ENCODE data around the gene CAPNS2.

DNA sequence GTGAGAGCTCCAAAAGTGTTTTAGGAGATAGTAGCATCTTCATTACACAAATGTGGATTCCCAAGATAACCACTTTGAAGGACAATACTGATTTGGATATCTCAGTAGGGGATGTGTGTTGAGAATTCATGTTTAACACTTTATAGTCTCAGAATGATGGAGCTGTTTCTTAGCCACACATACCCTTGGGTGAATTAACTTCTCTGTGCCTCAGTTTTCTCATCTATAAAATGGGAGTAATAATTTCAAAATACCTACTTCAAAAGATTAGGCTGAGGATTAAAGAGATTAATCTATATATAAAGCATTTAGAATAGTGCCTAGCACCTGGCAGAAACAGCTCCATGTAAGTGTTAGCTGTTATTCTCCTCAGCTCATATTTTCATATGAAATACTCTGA lies 38.6 kb upstream of the CAPNS2 start:
- no peak for TF ChIP-seq GATA2 (IDR thresholded peaks at IDR 0.05; ENCODE audit: low read depth, low read length)
- no peak for TF ChIP-seq GATA3 (IDR thresholded peaks at IDR 0.05; ENCODE audit: low read depth, low read length)

Measured in SH-SY5Y (cell line).